ENCODE data around the gene GARIN5B. TPM values are rescaled to one million over a fixed set of nuclear protein-coding genes. Genes with fewer than 3 reads are reported as not detected.
A peak's percentile ranks its signal among the peaks of the same experiment; 100 is the strongest.
"Not testable (repeated sequence)": the region's sequence is repeated elsewhere in the genome, so short reads cannot be mapped to it uniquely, and the experiment has no call there.

GARIN5B gene
- total RNA-seq, 1 donor from 2014 or later: not detected

DNA sequence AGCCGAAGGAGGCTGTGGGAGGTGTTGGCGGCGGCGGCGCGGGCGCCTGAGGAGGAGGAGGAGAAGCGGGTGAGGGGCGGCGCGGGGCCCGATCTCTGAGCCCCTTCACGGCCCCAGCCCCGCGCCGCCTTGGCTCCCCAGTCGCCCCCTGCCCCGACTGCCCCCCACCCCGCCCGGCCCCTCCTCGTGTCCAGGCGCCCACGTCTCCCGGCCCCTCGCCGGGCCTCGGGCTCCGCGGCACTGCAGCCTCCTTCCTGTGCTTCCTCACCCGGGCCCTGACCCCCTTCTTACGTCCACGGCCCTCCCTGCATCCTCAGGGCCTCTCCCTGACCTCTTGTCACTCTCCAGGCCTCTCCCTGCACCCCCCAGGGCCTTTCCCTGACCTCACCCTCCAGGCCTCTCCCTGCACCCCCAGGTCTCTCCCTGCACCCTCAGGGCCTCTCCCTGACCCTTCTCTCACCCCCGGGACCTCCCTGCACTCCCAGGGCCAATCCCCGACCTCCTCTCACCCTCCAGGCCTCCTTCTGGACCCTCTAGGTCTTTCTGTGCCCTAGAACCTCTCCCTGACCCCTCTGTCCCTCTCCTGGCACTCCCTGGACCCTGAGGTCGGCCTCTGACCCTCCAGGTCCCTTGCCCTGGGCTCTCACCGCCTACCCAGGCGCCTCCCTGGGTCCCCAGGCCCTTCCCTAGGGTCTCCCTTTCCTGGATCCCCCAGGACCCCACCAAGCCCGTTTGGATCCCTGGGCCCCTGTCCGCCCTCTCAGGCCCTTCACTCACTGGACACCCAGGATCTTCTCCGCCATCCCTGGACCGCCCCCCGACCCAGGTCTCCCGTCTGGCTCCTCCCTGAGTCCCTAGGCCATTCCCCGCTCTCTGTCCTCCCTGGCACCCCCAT lies 22.9 kb downstream of the GARIN5B start:
- ATAC-seq (ENCODE audit: poor library complexity) (no peak), DNase-seq (no peak)
- intact Hi-C loops (cut with DNase I): loop anchor here (2.0 kb wide), 1 partner anchor 45 kb away; the partner anchor contains the start of genes RPL28 and TMEM238

DNA sequence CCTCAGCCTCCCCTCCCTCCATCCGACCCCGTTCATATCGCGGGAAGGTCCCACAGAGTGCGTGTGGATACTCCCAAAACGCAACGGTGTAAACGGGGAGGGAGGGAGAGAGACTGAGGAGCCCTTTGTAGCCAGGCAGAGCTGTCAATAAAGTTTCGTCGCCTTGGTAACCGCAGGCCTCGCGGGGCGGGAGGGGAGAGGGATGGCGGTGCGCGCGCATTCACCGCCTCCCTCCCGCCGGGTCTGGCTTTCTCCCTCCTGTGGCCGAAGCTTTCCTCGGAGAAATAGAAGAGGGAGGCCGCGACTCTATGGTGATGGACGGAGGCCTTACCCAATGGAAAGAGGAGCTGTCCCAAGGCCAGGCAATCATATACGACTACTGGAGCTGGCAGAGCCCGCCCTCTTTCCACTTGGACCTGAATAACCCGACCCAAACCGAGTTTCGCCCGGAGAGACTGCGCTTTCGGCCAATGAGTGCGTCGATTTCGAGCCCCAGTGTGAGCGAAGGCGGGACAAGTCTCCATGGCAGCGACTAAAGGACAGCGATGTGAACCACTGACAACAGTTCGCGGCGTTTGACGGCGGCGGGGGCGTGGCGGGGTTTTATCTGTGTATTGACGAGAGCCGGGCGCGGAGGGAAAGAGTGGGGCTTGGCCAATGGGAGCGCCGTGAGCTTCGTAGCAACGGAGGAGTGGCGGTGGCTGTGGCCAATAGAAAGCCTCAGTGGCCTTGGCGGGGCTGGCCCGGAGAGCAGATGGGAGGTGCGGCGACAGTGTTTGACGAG lies 23.8 kb downstream of the GARIN5B start, which contains the start of gene KMT5C:
Gene KMT5C (plus strand): TSS at position 772 of the 784 bp plus-strand sequence. CDS start 2,061 bp downstream, outside the sequence.
- intact Hi-C loops (cut with DNase I): loop anchor here (2.0 kb wide), 1 partner anchor 46 kb away; the partner anchor contains the start of genes RPL28 and TMEM238
- ATAC-seq (ENCODE audit: poor library complexity) (peak; percentile 93), DNase-seq (peak; percentile 100)

- DNase-seq (no peak), ATAC-seq (ENCODE audit: poor library complexity) (no peak)
- intact Hi-C loops (cut with DNase I): no loop called here
Measured at GRCh38 chr19:55336101-55336500, 27.0 kb downstream of the GARIN5B start.

GRCh38 chr19:55333870-55334269 lies 29.2 kb downstream of the GARIN5B start:
- intact Hi-C loops (cut with DNase I): no loop called here
- no peak for ATAC-seq (ENCODE audit: poor library complexity)
- DNase-seq: no peak

GRCh38 chr19:55329791-55330190 lies 33.3 kb downstream of the GARIN5B start:
- DNase-seq; intact Hi-C loops (cut with DNase I): not testable (repeated sequence)

GRCh38 chr19:55328774-55329318 lies 34.2 kb downstream of the GARIN5B start:
- ATAC-seq (ENCODE audit: poor library complexity); DNase-seq; intact Hi-C loops (cut with DNase I): not testable (repeated sequence)

More at GRCh38 chr19:55329791-55330190, 33.3 kb downstream of the GARIN5B start:
- not testable (repeated sequence) for ATAC-seq (ENCODE audit: poor library complexity)

DNA sequence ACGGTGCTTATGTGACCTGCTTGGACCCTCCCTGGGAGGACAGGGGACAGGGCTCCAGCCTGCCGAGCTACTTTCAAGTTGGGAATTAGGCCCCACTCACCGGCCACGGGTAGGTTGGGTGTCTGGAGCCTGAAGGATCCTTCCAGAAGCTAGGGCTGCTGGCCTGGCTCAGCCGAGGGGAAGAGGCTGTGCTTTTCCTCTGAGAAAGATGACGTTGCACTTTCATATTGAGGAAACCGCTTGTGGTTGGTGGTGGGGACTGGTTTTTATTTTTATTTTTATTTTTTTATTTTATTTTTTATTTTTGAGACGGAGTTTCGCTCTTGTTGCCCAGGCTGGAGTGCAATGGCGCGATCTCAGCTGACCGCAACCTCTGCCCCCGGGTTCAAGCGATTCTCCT lies 37.9 kb downstream of the GARIN5B start, which contains the start of gene TMEM150B:
Gene TMEM150B (minus strand): TSS at position 170 of the 400 bp plus-strand sequence. CDS start 4,305 bp downstream, outside the sequence.
- no peak for ATAC-seq (ENCODE audit: poor library complexity)
- DNase-seq: no peak
- intact Hi-C loops (cut with DNase I): no loop called here

GRCh38 chr19:55324662-55325061 lies 38.4 kb downstream of the GARIN5B start:
- DNase-seq (no peak), ATAC-seq (ENCODE audit: poor library complexity) (no peak)
- intact Hi-C loops (cut with DNase I): no loop called here

DNA sequence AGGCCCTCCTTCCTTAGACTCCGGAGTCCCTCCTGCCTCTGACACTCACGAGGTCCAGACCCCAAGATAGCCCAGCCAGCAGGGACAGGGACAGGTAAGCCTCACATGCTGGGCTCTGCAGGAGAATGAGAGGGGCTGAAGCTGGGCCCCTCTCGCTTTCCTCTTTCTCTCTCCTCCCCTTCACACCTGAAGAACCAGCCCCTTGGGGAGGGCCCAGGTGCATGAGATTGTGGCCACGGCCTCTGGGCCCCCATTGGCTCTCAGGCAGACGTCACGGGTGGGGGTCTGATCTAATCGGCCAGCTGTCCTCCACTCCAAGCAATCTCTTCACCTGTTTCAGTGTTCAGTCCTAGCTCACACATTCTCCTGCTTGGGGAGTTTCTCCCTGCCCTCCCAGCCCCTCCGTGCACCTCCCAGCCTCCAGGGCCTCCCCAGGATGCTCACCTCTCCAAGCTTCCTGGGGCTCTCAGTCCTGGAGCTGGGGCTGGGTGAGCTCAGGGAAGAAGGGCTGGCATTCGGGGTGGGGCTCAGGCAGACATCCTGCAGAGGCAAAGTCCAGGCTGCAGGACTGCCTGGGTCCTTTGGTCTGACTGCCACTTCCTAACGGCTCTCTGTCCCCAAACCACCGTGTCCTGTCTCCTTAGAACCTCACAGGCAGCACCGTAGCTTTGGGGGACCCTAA lies 40.7 kb downstream of the GARIN5B start:
- intact Hi-C loops (cut with DNase I): no loop called here
- ATAC-seq (ENCODE audit: poor library complexity) (no peak), DNase-seq (no peak)

- no peak for ATAC-seq (ENCODE audit: poor library complexity)
- intact Hi-C loops (cut with DNase I): no loop called here
- no peak for DNase-seq
Measured at GRCh38 chr19:55321466-55322137, 41.5 kb downstream of the GARIN5B start.

DNA sequence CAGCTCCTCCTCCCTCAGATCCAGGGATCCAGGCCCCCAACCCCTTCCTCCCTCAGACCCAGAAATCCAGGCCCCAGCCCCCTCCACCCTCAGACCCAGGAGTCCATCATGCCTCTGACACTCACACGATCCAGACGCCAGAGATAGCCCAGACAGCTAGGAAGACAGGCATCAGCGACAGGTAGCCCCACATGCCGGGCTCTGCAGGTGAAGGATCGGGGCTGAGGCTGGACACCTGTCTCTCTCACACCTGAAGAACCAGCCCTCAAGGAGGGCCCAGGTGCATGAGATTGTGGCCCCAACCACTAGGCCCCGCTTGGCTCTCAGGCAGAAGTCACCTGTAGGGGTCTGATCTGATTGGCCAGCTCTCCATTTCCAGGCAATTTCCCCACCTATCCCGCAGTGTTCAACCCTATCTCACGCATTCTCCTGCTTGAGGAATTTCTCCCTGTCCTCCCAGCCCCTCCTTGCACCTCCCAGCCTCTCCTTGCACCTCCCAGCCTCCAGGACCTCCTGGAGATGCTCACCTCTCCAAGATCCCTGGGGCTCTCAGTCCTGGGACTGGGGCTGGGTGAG lies 42.1 kb downstream of the GARIN5B start:
- no peak for ATAC-seq (ENCODE audit: poor library complexity)
- intact Hi-C loops (cut with DNase I): no loop called here
- DNase-seq: no peak

- DNase-seq (peak; percentile 54), ATAC-seq (ENCODE audit: poor library complexity) (peak; percentile 76)
- intact Hi-C loops (cut with DNase I): no loop called here
Measured at GRCh38 chr19:55319785-55320184, 43.3 kb downstream of the GARIN5B start.

GRCh38 chr19:55316646-55317045 lies 46.4 kb downstream of the GARIN5B start:
- ATAC-seq (ENCODE audit: poor library complexity): no peak
- intact Hi-C loops (cut with DNase I): no loop called here
- no peak for DNase-seq

- ATAC-seq (ENCODE audit: poor library complexity) (no peak), DNase-seq (no peak)
- intact Hi-C loops (cut with DNase I): no loop called here
Measured at GRCh38 chr19:55315956-55316525, 47.0 kb downstream of the GARIN5B start.

GRCh38 chr19:55314396-55314795 lies 48.7 kb downstream of the GARIN5B start:
- ATAC-seq (ENCODE audit: poor library complexity): no peak
- no peak for DNase-seq
- intact Hi-C loops (cut with DNase I): no loop called here

DNA sequence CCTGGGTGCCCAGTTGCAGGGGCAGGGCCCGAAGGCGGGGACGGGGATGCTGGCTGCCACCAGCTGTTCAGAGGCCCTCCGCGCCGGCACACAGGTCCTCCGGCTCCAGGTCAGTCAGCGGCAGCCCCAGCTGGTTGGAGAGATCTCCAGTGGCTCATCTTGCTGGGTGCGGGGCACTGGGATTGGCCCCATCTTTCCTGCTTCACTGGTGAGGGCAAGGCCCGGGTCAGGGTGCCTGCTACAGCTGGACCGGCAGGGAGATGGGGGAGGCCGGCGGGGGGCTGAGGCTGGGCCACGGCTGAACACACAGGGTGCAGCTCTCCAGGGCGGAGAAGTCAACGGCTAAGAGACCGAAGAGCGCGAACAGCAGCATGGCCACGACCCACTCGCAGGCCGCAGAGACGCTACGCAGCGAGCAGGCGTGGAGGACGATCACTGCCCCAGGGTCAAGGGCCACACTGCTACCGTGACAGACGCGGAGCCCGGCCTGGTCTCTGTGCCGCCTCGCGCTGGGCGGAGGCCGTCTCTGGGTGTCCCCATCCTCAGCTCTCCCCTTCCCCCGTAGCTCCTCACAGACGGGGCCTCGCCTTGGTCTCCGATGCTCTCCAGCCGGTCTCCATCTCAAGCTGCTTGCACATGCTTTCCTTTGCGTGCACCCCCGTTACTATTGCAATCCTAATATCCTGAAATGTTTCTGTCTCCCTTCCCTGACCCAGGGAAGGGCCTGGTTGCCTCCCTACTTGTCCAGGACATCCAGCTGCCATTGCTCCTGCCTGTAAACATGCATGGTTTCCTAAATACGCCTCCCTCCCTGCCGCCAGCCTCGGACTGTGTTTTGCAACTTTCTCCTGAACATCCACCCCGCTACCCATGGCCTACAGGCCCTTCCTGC lies 50.2 kb downstream of the GARIN5B start:
- no peak for ATAC-seq (ENCODE audit: poor library complexity)
- no peak for DNase-seq
- intact Hi-C loops (cut with DNase I): no loop called here

All from Right ventricle myocardium superior (tissue), 1 donor.